Nephron (organoid): ENCODE measurements around the gene MAP4K3.

Source experiments
- H3K27ac Mint-ChIP-seq, 3 experiments: 2 replicates each; pipeline ENCODE4 v1.8.0; 2020; ENCODE audit warnings: mixed read lengths in 3 of 3, mild to moderate bottlenecking in 2 of 3, moderate library complexity in 1 of 3
- H3K27me3 Mint-ChIP-seq: 2 replicates; pipeline ENCODE4 v1.8.0; 2021; ENCODE audit warnings: low read depth, mild to moderate bottlenecking, moderate library complexity, mixed read lengths
- H3K36me3 Mint-ChIP-seq: 2 replicates; pipeline ENCODE4 v1.8.0; 2020; ENCODE audit warnings: low read depth, mixed read lengths
- H3K4me1 Mint-ChIP-seq: 2 replicates; pipeline ENCODE4 v1.8.0; 2020; ENCODE audit warnings: mixed read lengths
- H3K4me3 Mint-ChIP-seq, 3 experiments: 2 replicates each; pipeline ENCODE4 v1.8.0; 2020; ENCODE audit warnings: mild to moderate bottlenecking in 3 of 3, mixed read lengths in 3 of 3, moderate library complexity in 2 of 3
- H3K9me3 Mint-ChIP-seq: 2 replicates; pipeline ENCODE4 v1.8.0; 2020; ENCODE audit warnings: mixed read lengths
- CTCF ChIP-seq, 3 experiments: fragments of 200-600 bp; sonication (generic); IDR thresholded peaks; one replicate each; pipeline ENCODE4 v1.5.0; 2021; ENCODE audit warnings: antibody characterized with exemption in 3 of 3; ENCODE audit not compliant: unreplicated experiment in 3 of 3

The MAP4K3 gene

GRCh38 chr2:39210846-39211245, 226.2 kb downstream of the MAP4K3 start:
- H3K36me3 Mint-ChIP-seq, result no peaks in the 10 kb centered on the region
- H3K4me3 Mint-ChIP-seq, result no peak overlapping the region
- no peaks in the 10 kb centered on the region for H3K9me3 Mint-ChIP-seq
- H3K27me3 Mint-ChIP-seq, result no peaks in the 10 kb centered on the region
- no peak for TF ChIP-seq CTCF (IDR thresholded peaks at IDR 0.05; ENCODE audit: unreplicated experiment in 3 of 3)
- H3K4me1 Mint-ChIP-seq, result no peaks in the 10 kb centered on the region
- no peak overlapping the region for H3K27ac Mint-ChIP-seq

GRCh38 chr2:39203382-39203781, 233.7 kb downstream of the MAP4K3 start:
- Mint-ChIP-seq H3K9me3 (peaks cover 20% of the 10 kb centered on the region), H3K27ac (no peak overlapping the region), H3K4me1 (no peaks in the 10 kb centered on the region), H3K27me3 (no peaks in the 10 kb centered on the region), H3K4me3 (no peak overlapping the region), H3K36me3 (no peaks in the 10 kb centered on the region)
- no peak for TF ChIP-seq CTCF (IDR thresholded peaks at IDR 0.05; ENCODE audit: unreplicated experiment in 3 of 3)

- no peaks in the 10 kb centered on the region for H3K4me1 Mint-ChIP-seq
- no peak overlapping the region for H3K27ac Mint-ChIP-seq
- H3K9me3 Mint-ChIP-seq, result peaks cover 23% of the 10 kb centered on the region
- TF ChIP-seq CTCF (IDR thresholded peaks at IDR 0.05; ENCODE audit: unreplicated experiment in 3 of 3), result no peak
- H3K27me3 Mint-ChIP-seq, result no peaks in the 10 kb centered on the region
- H3K36me3 Mint-ChIP-seq, result no peaks in the 10 kb centered on the region
- H3K4me3 Mint-ChIP-seq, result no peak overlapping the region
Measured at GRCh38 chr2:39202639-39203369, 234.3 kb downstream of the MAP4K3 start.
